NCI-H774 (cell line): ENCODE measurements around the gene ABLIM2.

ENCODE experiments used
- DNase-seq: peaks from one replicate; lab custom pipeline; 2025; lab: John Stamatoyannopoulos, UW

The ABLIM2 gene

GRCh38 chr4:8028368-8028767 lies 130.2 kb downstream of the ABLIM2 start:
- no peak for DNase-seq

- DNase-seq, result no peak
These were observed 132.2 kb downstream of the ABLIM2 start for GRCh38 chr4:8026453-8026852.

GRCh38 chr4:8025668-8026067 lies 132.9 kb downstream of the ABLIM2 start:
- no peak for DNase-seq

GRCh38 chr4:8024073-8024786 lies 134.4 kb downstream of the ABLIM2 start:
- DNase-seq, result no peak

GRCh38 chr4:8023696-8024033 lies 134.9 kb downstream of the ABLIM2 start:
- no peak for DNase-seq

GRCh38 chr4:8022767-8023695 lies 135.6 kb downstream of the ABLIM2 start:
- no peak for DNase-seq

GRCh38 chr4:8021796-8022195 lies 136.8 kb downstream of the ABLIM2 start:
- no peak for DNase-seq

GRCh38 chr4:8019396-8020365 lies 138.9 kb downstream of the ABLIM2 start:
- DNase-seq, result no peak

- DNase-seq, result no peak
These were observed 142.1 kb downstream of the ABLIM2 start for GRCh38 chr4:8016527-8016926.

- no peak for DNase-seq
These were observed 143.1 kb downstream of the ABLIM2 start for GRCh38 chr4:8015512-8015911.

GRCh38 chr4:8013976-8014726 lies 144.5 kb downstream of the ABLIM2 start:
- no peak for DNase-seq

- no peak for DNase-seq
These were observed 146.1 kb downstream of the ABLIM2 start for GRCh38 chr4:8012517-8012916.

- peak; percentile 94 for DNase-seq
These were observed 148.0 kb downstream of the ABLIM2 start for GRCh38 chr4:8010618-8011017.

GRCh38 chr4:8009710-8010511 lies 148.7 kb downstream of the ABLIM2 start:
- DNase-seq, result peak; percentile 8

- DNase-seq, result no peak
These were observed 149.5 kb downstream of the ABLIM2 start for GRCh38 chr4:8009097-8009496.

GRCh38 chr4:8008391-8008790 lies 150.2 kb downstream of the ABLIM2 start:
- no peak for DNase-seq

GRCh38 chr4:8007581-8007980 lies 151.0 kb downstream of the ABLIM2 start:
- no peak for DNase-seq

- no peak for DNase-seq
These were observed 152.1 kb downstream of the ABLIM2 start for GRCh38 chr4:8006471-8006870.

- no peak for DNase-seq
These were observed 152.8 kb downstream of the ABLIM2 start for GRCh38 chr4:8005814-8006215.

GRCh38 chr4:8005033-8005808 lies 153.4 kb downstream of the ABLIM2 start:
- no peak for DNase-seq
